ENCODE data around the gene RXRG. TPM values are rescaled to one million over a fixed set of nuclear protein-coding genes. Genes with fewer than 3 reads are reported as not detected.
A peak's percentile ranks its signal among the peaks of the same experiment; 100 is the strongest.

The RXRG gene
- total RNA-seq, 1 experiment from 2014 or later = not detected

DNA sequence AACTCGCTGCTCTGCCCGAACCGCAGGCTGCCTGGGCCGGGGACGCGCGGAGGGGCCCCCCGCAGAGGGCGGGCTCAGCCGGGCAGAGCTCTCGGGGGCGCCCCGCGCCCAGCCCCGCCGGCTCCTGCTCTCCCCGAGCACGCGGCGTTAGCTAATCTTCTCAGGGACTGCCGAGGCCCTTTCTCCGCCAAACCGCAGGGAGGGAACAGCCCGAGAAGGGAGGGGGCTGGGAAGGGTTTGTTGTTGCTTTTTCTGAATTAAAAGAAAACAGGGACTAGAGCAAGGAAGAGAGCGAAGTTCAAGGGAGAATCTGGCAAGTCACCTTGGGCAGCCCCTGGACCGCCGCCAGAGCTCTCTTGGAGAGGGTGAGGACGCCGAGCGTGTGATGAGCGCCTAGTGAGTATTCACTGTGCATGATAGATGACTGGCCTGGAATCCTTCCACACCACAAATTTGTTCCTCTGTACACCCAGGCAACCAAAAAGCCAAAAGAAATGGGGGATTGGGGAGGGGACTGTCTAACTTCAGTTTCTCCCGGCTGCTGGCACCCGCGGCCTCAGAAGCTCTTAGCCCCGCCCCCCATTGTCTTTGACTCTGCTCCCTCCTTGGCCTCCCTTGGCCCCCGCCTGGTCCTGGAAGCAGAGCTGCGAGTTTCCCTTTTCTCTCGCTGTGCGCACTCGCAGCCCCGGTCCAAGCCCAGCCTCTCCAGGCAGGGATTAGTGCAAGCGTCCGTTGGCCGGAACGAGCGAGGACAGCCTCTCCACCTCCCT is 68.7 kb downstream of the RXRG start:
- TF ChIP-seq PRDM15 (CRISPR knock-in tag; IDR thresholded peaks at IDR 0.05) (no peak), SMAD4 (CRISPR knock-in tag; IDR thresholded peaks at IDR 0.05) (no peak), FOXP4 (CRISPR knock-in tag; IDR thresholded peaks at IDR 0.05) (0 out of 2 replicates have a peak, but pooled peaks have one; percentile 36), GTF2I (CRISPR knock-in tag; conservative IDR thresholded peaks at IDR 0.05) (peak; percentile 85; the same call in 1 of the 2 replicates), ZNF423 (CRISPR knock-in tag; IDR thresholded peaks at IDR 0.05) (peak; percentile 24; the same call in 1 of the 2 replicates), ZNF396 (CRISPR knock-in tag; IDR thresholded peaks at IDR 0.05; ENCODE audit: borderline replicate concordance) (no peak), NFYB (CRISPR knock-in tag; conservative IDR thresholded peaks at IDR 0.05; ENCODE audit: low read depth) (no peak), KAT7 (CRISPR knock-in tag; IDR thresholded peaks at IDR 0.05; ENCODE audit: borderline replicate concordance) (peak; percentile 47; the same call in 1 of the 2 replicates), RORB (CRISPR knock-in tag; IDR thresholded peaks at IDR 0.05) (no peak), ZNF219 (CRISPR knock-in tag; IDR thresholded peaks at IDR 0.05; ENCODE audit: borderline replicate concordance) (no peak)
- TF ChIP-seq, protein P1, sequence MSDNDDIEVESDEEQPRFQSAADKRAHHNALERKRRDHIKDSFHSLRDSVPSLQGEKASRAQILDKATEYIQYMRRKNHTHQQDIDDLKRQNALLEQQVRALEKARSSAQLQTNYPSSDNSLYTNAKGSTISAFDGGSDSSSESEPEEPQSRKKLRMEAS (CRISPR knock-in tag; IDR thresholded peaks at IDR 0.05) = peak; percentile 52; the same call in 1 of the 2 replicates
- Mint-ChIP-seq H3K27me3 (ENCODE audit: low read depth) (peaks cover 74% of the 10 kb centered on the region), H3K4me1 (peaks cover 13% of the 10 kb centered on the region), H3K9me3 (no peaks in the 10 kb centered on the region), H3K27ac (no peak overlapping the region), H3K4me3 (peak overlapping the region; percentile 76), H3K36me3 (no peaks in the 10 kb centered on the region)
- peak; percentile 79 for DNase-seq (ENCODE audit: low spot score)
- CTCF ChIA-PET = interaction anchor here (0.8 to 2.8 kb wide), 16 partner anchors 9 to 548 kb away, joined by 3 to 65 read pairs (median 4); partner anchors contain the start of genes ALDH9A1 and LMX1A
- peak; percentile 92 for ATAC-seq
- POLR2A ChIA-PET = interaction anchor here (1.1 kb wide), 1 partner anchor 9 kb away, joined by 5 read pairs; no protein-coding TSS in a partner anchor

DNA sequence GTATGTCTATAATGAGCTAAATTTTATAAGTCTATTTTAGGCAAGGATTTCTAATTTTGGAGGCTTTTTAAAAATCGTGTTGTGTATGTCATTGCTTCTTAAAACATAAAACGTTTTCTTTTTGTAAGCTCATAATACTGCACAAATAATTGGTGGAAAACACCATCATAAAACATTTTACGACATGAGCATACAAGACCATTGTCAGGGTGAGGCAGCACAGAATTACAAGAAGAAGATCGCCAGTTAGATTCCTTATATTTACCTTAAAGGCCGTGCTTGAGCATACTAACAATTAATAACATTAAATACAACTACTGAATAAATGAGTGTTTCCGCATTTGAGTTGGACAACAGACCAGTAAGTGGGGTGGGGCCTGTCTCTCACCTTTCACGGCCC is 69.3 kb downstream of the RXRG start:
- Mint-ChIP-seq H3K27ac (no peak overlapping the region), H3K9me3 (no peaks in the 10 kb centered on the region), H3K4me1 (peaks cover 13% of the 10 kb centered on the region), H3K4me3 (peak overlapping the region; percentile 76), H3K27me3 (ENCODE audit: low read depth) (peaks cover 78% of the 10 kb centered on the region), H3K36me3 (no peaks in the 10 kb centered on the region)
- TF ChIP-seq CREB1 (CRISPR knock-in tag; IDR thresholded peaks at IDR 0.05) = no peak
- TF ChIP-seq, protein P2, sequence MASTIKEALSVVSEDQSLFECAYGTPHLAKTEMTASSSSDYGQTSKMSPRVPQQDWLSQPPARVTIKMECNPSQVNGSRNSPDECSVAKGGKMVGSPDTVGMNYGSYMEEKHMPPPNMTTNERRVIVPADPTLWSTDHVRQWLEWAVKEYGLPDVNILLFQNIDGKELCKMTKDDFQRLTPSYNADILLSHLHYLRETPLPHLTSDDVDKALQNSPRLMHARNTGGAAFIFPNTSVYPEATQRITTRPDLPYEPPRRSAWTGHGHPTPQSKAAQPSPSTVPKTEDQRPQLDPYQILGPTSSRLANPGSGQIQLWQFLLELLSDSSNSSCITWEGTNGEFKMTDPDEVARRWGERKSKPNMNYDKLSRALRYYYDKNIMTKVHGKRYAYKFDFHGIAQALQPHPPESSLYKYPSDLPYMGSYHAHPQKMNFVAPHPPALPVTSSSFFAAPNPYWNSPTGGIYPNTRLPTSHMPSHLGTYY (CRISPR knock-in tag; IDR thresholded peaks at IDR 0.05) = no peak
- ATAC-seq (no peak), DNase-seq (ENCODE audit: low spot score) (no peak)
- CTCF ChIA-PET = interaction anchor here (0.8 to 2.8 kb wide), 14 partner anchors 8 to 549 kb away, joined by 3 to 65 read pairs (median 4); partner anchors contain the start of genes ALDH9A1 and LMX1A
- POLR2A ChIA-PET = no interaction called here

Measured in WTC11 (cell line).